A549 (cell line): ENCODE data around the gene TMEM259. TPM values are rescaled to one million over a fixed set of nuclear protein-coding genes. Genes with fewer than 3 reads are reported as not detected.

Source experiments
- ATAC-seq, 2 experiments: fragments of 200-7000 bp in 1 of 2; fragments of >200 bp in 1 of 2; cut with Nextera tagmentation in 1 of 2; cut with Tn5 transposase in 1 of 2; 3 replicates each; pipeline versions ENCODE4 v1.8.0 to v1.9.1; 2018 to 2020; ENCODE audit warnings: mild to moderate bottlenecking in 1 of 2, moderate library complexity in 1 of 2
- CTCF ChIA-PET: fragments of 300-600 bp; sonication (Branson Sonifier 250); formaldehyde crosslinking; extraction: SDS; loops from one replicate; lab custom pipeline; 2021; ENCODE audit warnings: antibody characterized with exemption, inconsistent platforms; lab: Yijun Ruan, JAX
- POLR2A ChIA-PET: fragments of 350-600 bp; formaldehyde crosslinking; extraction: SDS; loops from one replicate; lab custom pipeline; 2021; ENCODE audit warnings: antibody characterized with exemption, inconsistent platforms; lab: Yijun Ruan, JAX
- DNase-seq, 2 experiments: peaks; one replicate each; pipeline versions ENCODE4 v3.0.0 to v3.0.0-alpha.2; 2011 to 2016; ENCODE audit warnings: low read depth in 1 of 2, low spot score in 1 of 2
- FAIRE-seq: peaks from 2 replicates; lab custom pipeline; 2011; peaks lifted over from hg19 to GRCh38; lab: Jason Lieb, UNC
- H3K27ac ChIP-seq, 2 experiments: fragments of >200 bp; sonication (Bioruptor Twin); formaldehyde crosslinking; 3 replicates each; pipeline ENCODE4 v1.5.1; 2016 to 2017
- H3K4me1 ChIP-seq: fragments of >200 bp; sonication (Bioruptor Twin); formaldehyde crosslinking; 3 replicates; pipeline ENCODE4 v1.6.1; 2016
- H3K4me2 ChIP-seq: fragments of >200 bp; sonication (Bioruptor Twin); formaldehyde crosslinking; 3 replicates; pipeline ENCODE4 v1.6.1; 2016
- H3K4me3 ChIP-seq: fragments of >200 bp; sonication (Bioruptor Twin); formaldehyde crosslinking; 3 replicates; pipeline ENCODE4 v1.5.1; 2016
- H3K9me3 ChIP-seq: fragments of >200 bp; sonication (Bioruptor Twin); formaldehyde crosslinking; 3 replicates; pipeline ENCODE4 v1.6.1; 2016
- BHLHE40 ChIP-seq: IDR thresholded peaks from 2 replicates; pipeline ENCODE4 v1.6.1; 2012; ENCODE audit warnings: low read depth, low read length, inconsistent platforms
- CEBPB ChIP-seq, 2 experiments: fragments of >200 bp in 1 of 2; sonication (Bioruptor Twin) in 1 of 2; formaldehyde crosslinking in 1 of 2; IDR thresholded peaks; 2 replicates each; pipeline ENCODE4 v1.6.1; 2012 to 2016
- EHF ChIP-seq: fragments of 250-450 bp; sonication (Bioruptor Pico); IDR thresholded peaks from 2 replicates; pipeline ENCODE4 v1.5.0; 2020; ENCODE audit warnings: mild to moderate bottlenecking
- EHMT2 ChIP-seq: fragments of 200-600 bp; sonication (generic); IDR thresholded peaks from 2 replicates; pipeline ENCODE4 v1.6.1; 2016; ENCODE audit warnings: antibody characterized with exemption, low read depth, mild to moderate bottlenecking, moderate library complexity
- EP300 ChIP-seq, 2 experiments: fragments of >200 bp; sonication (Bioruptor Twin); formaldehyde crosslinking; IDR thresholded peaks; 2 replicates in 1 of 2; 3 replicates in 1 of 2; pipeline ENCODE4 v1.6.1; 2016 to 2017
- FOSL2 ChIP-seq, 2 experiments: fragments of 450-650 bp in 1 of 2; fragments of >200 bp in 1 of 2; sonication (Bioruptor Twin) in 1 of 2; formaldehyde crosslinking; IDR thresholded peaks; 2 replicates each; pipeline versions ENCODE4 v1.5.0 to v1.6.1; 2016 to 2020; ENCODE audit warnings: mild to moderate bottlenecking in 1 of 2, moderate library complexity in 1 of 2
- HDAC2 ChIP-seq: fragments of 200-600 bp; sonication (generic); IDR thresholded peaks from 2 replicates; pipeline ENCODE4 v1.6.1; 2016
- HEYL ChIP-seq: fragments of 250-450 bp; sonication (Bioruptor Pico); IDR thresholded peaks from 2 replicates; pipeline ENCODE4 v1.8.0; 2021; ENCODE audit warnings: mild to moderate bottlenecking, moderate library complexity
- HOXB13 ChIP-seq: fragments of 250-450 bp; sonication (Bioruptor Pico); IDR thresholded peaks from 2 replicates; pipeline ENCODE4 v1.5.0; 2020; ENCODE audit warnings: low read depth, mild to moderate bottlenecking, moderate library complexity
- KDM1A ChIP-seq: fragments of 200-600 bp; sonication (generic); IDR thresholded peaks from 2 replicates; pipeline ENCODE4 v1.6.1; 2016; ENCODE audit warnings: low read depth, mild to moderate bottlenecking
- NR3C1 ChIP-seq: fragments of >200 bp; sonication (Bioruptor Twin); formaldehyde crosslinking; IDR thresholded peaks from 3 replicates; pipeline ENCODE4 v1.6.1; 2017
- PHF8 ChIP-seq: fragments of 200-600 bp; sonication (generic); IDR thresholded peaks from 2 replicates; pipeline ENCODE4 v1.6.1; 2016; ENCODE audit warnings: low read depth, mild to moderate bottlenecking, antibody characterized with exemption, moderate library complexity, borderline replicate concordance
- RAD21 ChIP-seq, 2 experiments: fragments of >200 bp in 1 of 2; sonication (Bioruptor Twin) in 1 of 2; formaldehyde crosslinking in 1 of 2; IDR thresholded peaks in 1 of 2; conservative IDR thresholded peaks in 1 of 2; 2 replicates in 1 of 2; 3 replicates in 1 of 2; pipeline ENCODE4 v1.6.1; 2012 to 2018; ENCODE audit warnings: inconsistent platforms in 1 of 2
- RARB ChIP-seq: fragments of 250-450 bp; sonication (Bioruptor Pico); IDR thresholded peaks from 2 replicates; pipeline ENCODE4 v1.8.0; 2021; ENCODE audit warnings: mild to moderate bottlenecking, moderate library complexity
- RCOR1 ChIP-seq: fragments of 150-350 bp; IDR thresholded peaks from 2 replicates; pipeline ENCODE4 v1.6.1; 2014; ENCODE audit warnings: antibody characterized with exemption, low read length, low read depth
- RNF2 ChIP-seq: fragments of 200-600 bp; sonication (generic); IDR thresholded peaks from 2 replicates; pipeline ENCODE4 v1.6.1; 2016; ENCODE audit warnings: low read depth, mild to moderate bottlenecking, antibody characterized with exemption, moderate library complexity, borderline replicate concordance
- SMC3 ChIP-seq: fragments of >200 bp; sonication (Bioruptor Twin); formaldehyde crosslinking; IDR thresholded peaks from 3 replicates; pipeline ENCODE4 v1.6.1; 2018; ENCODE audit warnings: inconsistent platforms
- SREBF2 ChIP-seq: fragments of 450-650 bp; IDR thresholded peaks from 2 replicates; pipeline ENCODE4 v1.6.1; 2014; ENCODE audit warnings: mild to moderate bottlenecking, moderate library complexity
- TFCP2L1 ChIP-seq: fragments of 250-450 bp; sonication (Bioruptor Pico); IDR thresholded peaks from 2 replicates; pipeline ENCODE4 v1.5.0; 2021; ENCODE audit warnings: mild to moderate bottlenecking
- ZFP36 ChIP-seq: fragments of 450-650 bp; IDR thresholded peaks from 2 replicates; pipeline ENCODE4 v1.6.1; 2014; ENCODE audit warnings: borderline replicate concordance; ENCODE audit not compliant: partially characterized antibody
- ZSCAN20 ChIP-seq: fragments of 250-450 bp; sonication (Bioruptor Pico); IDR thresholded peaks from 2 replicates; pipeline ENCODE4 v1.8.0; 2022; ENCODE audit warnings: mild to moderate bottlenecking, moderate library complexity
- WGBS: methylation state at CpG from one replicate; pipeline ENCODE4 v1.1.6; 2017; ENCODE audit errors: missing lambda C conversion rate; 5-methylcytosine and 5-hydroxymethylcytosine counted together
- polyA plus RNA-seq, 4 experiments: library from polyadenylated mRNA; depleted of rRNA in 3 of 4; stranded (reverse); fragments of >200 nt; fragmentation: RNase III in 1 of 4; extraction: RNeasy Plus Mini Kit Qiagen cat#74134 plus additional on column Dnase treatment in 1 of 4; gene quantifications; 2 replicates in 3 of 4; 3 replicates in 1 of 4; pipeline ENCODE4 v1.2.3, GENCODE V29; 2011 to 2017
- TF ChIP-seq, protein P1 (sequence below): fragments of 450-650 bp; IDR thresholded peaks from 2 replicates; pipeline ENCODE4 v1.6.1; 2014; ENCODE audit warnings: antibody characterized with exemption
- TF ChIP-seq, protein P2 (sequence below): fragments of >200 bp; sonication (Bioruptor Twin); formaldehyde crosslinking; IDR thresholded peaks from 3 replicates; pipeline ENCODE4 v1.6.1; 2016
- TF ChIP-seq, protein P3 (sequence below): IDR thresholded peaks from 2 replicates; pipeline ENCODE4 v1.6.1; 2012; ENCODE audit warnings: low read depth, borderline replicate concordance
- TF ChIP-seq, protein P4 (sequence below): fragments of 250-450 bp; sonication (Bioruptor Pico); IDR thresholded peaks from 2 replicates; pipeline ENCODE4 v1.5.0; 2021; ENCODE audit warnings: mild to moderate bottlenecking, moderate library complexity, borderline replicate concordance

The TMEM259 gene
- polyA plus RNA-seq, 2 of the 4 experiments (the other 2 are of a cell fraction) = 45.6 to 78.3 TPM

DNA sequence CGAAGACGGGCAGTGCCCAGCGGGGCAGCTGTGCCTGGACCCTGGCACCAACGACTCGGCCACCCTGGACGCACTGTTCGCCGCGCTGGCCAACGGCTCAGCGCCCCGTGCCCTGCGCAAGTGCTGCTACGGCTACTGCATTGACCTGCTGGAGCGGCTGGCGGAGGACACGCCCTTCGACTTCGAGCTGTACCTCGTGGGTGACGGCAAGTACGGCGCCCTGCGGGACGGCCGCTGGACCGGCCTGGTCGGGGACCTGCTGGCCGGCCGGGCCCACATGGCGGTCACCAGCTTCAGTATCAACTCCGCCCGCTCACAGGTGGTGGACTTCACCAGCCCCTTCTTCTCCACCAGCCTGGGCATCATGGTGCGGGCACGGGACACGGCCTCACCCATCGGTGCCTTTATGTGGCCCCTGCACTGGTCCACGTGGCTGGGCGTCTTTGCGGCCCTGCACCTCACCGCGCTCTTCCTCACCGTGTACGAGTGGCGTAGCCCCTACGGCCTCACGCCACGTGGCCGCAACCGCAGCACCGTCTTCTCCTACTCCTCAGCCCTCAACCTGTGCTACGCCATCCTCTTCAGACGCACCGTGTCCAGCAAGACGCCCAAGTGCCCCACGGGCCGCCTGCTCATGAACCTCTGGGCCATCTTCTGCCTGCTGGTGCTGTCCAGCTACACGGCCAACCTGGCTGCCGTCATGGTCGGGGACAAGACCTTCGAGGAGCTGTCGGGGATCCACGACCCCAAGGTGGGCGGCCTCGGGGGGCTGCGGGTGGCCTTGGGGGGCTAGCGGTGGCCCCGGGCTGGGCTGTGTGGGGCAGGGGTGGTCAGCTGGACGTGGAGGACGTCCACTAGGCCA lies 15.9 kb downstream of the TMEM259 start:
- ChIA-PET POLR2A (no interaction called here), CTCF (interaction anchor here (0.9 to 2.1 kb wide), 2 partner anchors 9 to 83 kb away, joined by 4 to 5 read pairs; no protein-coding TSS in a partner anchor)
- no peak for FAIRE-seq

DNA sequence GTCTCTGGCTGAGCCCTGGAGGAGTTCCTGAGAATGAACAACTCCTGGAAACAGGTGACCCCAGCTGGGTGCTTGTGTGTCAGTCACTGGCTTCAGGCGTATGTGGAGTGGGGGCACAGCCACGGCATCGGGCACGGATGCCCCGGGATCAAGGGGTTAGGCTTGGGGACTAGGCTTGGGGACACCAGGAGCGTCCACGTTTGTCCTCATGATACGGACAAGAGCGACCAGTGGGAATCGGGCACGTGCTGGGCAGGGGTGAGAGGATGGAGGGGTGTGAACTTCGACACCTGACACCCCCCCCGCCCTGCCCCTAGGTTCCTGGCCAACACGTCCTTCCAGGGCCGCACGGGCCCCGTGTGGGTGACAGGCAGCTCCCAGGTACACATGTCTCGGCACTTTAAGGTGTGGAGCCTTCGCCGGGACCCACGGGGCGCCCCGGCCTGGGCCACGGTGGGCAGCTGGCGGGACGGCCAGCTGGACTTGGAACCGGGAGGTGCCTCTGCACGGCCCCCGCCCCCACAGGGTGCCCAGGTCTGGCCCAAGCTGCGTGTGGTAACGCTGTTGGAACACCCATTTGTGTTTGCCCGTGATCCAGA lies 16.6 kb downstream of the TMEM259 start:
- no peak overlapping the region for H3K4me3 ChIP-seq
- H3K27ac ChIP-seq = no peak overlapping the region
- H3K4me1 ChIP-seq = peaks cover 7% of the 10 kb centered on the region; the same call in 1 of the 3 replicates
- ATAC-seq (no peak), FAIRE-seq (no peak), DNase-seq (no peak)
- TF ChIP-seq KDM1A (no peak), RCOR1 (no peak), RARB (CRISPR knock-in tag) (no peak), ZSCAN20 (CRISPR knock-in tag) (no peak), RNF2 (no peak), NR3C1 (no peak), HDAC2 (no peak), EHF (CRISPR knock-in tag) (no peak)
- TF ChIP-seq, protein P1, sequence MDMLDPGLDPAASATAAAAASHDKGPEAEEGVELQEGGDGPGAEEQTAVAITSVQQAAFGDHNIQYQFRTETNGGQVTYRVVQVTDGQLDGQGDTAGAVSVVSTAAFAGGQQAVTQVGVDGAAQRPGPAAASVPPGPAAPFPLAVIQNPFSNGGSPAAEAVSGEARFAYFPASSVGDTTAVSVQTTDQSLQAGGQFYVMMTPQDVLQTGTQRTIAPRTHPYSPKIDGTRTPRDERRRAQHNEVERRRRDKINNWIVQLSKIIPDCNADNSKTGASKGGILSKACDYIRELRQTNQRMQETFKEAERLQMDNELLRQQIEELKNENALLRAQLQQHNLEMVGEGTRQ = no peak
- TF ChIP-seq, protein P2, sequence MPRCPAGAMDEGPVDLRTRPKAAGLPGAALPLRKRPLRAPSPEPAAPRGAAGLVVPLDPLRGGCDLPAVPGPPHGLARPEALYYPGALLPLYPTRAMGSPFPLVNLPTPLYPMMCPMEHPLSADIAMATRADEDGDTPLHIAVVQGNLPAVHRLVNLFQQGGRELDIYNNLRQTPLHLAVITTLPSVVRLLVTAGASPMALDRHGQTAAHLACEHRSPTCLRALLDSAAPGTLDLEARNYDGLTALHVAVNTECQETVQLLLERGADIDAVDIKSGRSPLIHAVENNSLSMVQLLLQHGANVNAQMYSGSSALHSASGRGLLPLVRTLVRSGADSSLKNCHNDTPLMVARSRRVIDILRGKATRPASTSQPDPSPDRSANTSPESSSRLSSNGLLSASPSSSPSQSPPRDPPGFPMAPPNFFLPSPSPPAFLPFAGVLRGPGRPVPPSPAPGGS = no peak
- WGBS = 97% methylated on average over 6 of the region's 32 CpGs
- no peaks in the 10 kb centered on the region for H3K9me3 ChIP-seq
- no peak overlapping the region for H3K4me2 ChIP-seq
- ChIA-PET POLR2A (no interaction called here), CTCF (interaction anchor here (2.1 kb wide), 1 partner anchor 8 kb away, joined by 5 read pairs; no protein-coding TSS in a partner anchor)

More for the DNA sequence above, 15.9 kb downstream of the TMEM259 start:
- Histone ChIP-seq H3K4me2 (no peak overlapping the region), H3K4me1 (peaks cover 7% of the 10 kb centered on the region; the same call in 1 of the 3 replicates)
- 93% methylated on average over 35 of the region's 70 CpGs for WGBS
- DNase-seq = no peak
- no peak for ATAC-seq
- no peak for TF ChIP-seq EP300 (IDR thresholded peaks at IDR 0.05)
- TF ChIP-seq ZSCAN20 (CRISPR knock-in tag) = no peak
- TF ChIP-seq RCOR1 = no peak
- TF ChIP-seq, protein P3, sequence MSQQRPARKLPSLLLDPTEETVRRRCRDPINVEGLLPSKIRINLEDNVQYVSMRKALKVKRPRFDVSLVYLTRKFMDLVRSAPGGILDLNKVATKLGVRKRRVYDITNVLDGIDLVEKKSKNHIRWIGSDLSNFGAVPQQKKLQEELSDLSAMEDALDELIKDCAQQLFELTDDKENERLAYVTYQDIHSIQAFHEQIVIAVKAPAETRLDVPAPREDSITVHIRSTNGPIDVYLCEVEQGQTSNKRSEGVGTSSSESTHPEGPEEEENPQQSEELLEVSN = no peak
- TF ChIP-seq HOXB13 = no peak
- TF ChIP-seq EHMT2 = no peak
- no peak for TF ChIP-seq TFCP2L1 (CRISPR knock-in tag)
- TF ChIP-seq SREBF2 = no peak
- no peak for TF ChIP-seq BHLHE40
- TF ChIP-seq, all 56 proteins: peak for 0
- Histone ChIP-seq H3K27ac (no peak overlapping the region), H3K4me3 (no peak overlapping the region), H3K9me3 (no peaks in the 10 kb centered on the region)

DNA sequence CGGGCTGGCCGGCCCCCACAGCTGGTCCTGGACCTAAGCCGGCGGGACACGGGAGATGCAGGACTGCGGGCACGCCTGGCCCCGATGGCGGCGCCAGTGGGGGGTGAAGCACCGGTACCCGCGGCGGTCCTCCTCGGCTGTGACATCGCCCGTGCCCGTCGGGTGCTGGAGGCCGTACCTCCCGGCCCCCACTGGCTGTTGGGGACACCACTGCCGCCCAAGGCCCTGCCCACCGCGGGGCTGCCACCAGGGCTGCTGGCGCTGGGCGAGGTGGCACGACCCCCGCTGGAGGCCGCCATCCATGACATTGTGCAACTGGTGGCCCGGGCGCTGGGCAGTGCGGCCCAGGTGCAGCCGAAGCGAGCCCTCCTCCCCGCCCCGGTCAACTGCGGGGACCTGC lies 17.6 kb downstream of the TMEM259 start:
- CTCF ChIA-PET = interaction anchor here (0.6 kb wide), 2 partner anchors 655 to 1732 kb away, joined by 3 read pairs; no protein-coding TSS in a partner anchor
- no peak for ATAC-seq
- H3K4me1 ChIP-seq = peaks cover 10% of the 10 kb centered on the region; the same call in 1 of the 3 replicates
- H3K4me2 ChIP-seq = no peak overlapping the region
- no CpG with 5 or more reads among the region's 37 CpGs for WGBS
- H3K9me3 ChIP-seq = no peaks in the 10 kb centered on the region
- H3K4me3 ChIP-seq = no peak overlapping the region
- H3K27ac ChIP-seq = no peak overlapping the region
- POLR2A ChIA-PET = interaction anchor here (0.7 kb wide), 1 partner anchor 14 kb away, joined by 3 read pairs; no protein-coding TSS in a partner anchor
- no peak for FAIRE-seq
- DNase-seq = no peak
- TF ChIP-seq FOSL2 (IDR thresholded peaks at IDR 0.05) = no peak
- TF ChIP-seq FOSL2 (CRISPR knock-in tag; IDR thresholded peaks at IDR 0.05) = no peak
- no peak for TF ChIP-seq SMC3
- no peak for TF ChIP-seq NR3C1
- TF ChIP-seq HDAC2 = no peak
- TF ChIP-seq BHLHE40 = no peak
- no peak for TF ChIP-seq HEYL (CRISPR knock-in tag)
- no peak for TF ChIP-seq PHF8
- TF ChIP-seq HOXB13 = no peak
- TF ChIP-seq, protein P3 = no peak
- TF ChIP-seq ZSCAN20 (CRISPR knock-in tag) = no peak
- TF ChIP-seq, protein P4, sequence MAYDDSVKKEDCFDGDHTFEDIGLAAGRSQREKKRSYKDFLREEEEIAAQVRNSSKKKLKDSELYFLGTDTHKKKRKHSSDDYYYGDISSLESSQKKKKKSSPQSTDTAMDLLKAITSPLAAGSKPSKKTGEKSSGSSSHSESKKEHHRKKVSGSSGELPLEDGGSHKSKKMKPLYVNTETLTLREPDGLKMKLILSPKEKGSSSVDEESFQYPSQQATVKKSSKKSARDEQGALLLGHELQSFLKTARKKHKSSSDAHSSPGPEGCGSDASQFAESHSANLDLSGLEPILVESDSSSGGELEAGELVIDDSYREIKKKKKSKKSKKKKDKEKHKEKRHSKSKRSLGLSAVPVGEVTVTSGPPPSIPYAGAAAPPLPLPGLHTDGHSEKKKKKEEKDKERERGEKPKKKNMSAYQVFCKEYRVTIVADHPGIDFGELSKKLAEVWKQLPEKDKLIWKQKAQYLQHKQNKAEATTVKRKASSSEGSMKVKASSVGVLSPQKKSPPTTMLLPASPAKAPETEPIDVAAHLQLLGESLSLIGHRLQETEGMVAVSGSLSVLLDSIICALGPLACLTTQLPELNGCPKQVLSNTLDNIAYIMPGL = no peak
- no peak for TF ChIP-seq RAD21 (conservative IDR thresholded peaks at IDR 0.05 in 1 of 2, IDR thresholded peaks at IDR 0.05 in 1 of 2)
- TF ChIP-seq ZFP36 = no peak
- no peak for TF ChIP-seq CEBPB (IDR thresholded peaks at IDR 0.05)
- no peak for TF ChIP-seq EHMT2
